HT1080 (cell line): ENCODE results near the gene S100A14. TPM values are rescaled to one million over a fixed set of nuclear protein-coding genes. Genes with fewer than 3 reads are reported as not detected.
A peak's percentile ranks its signal among the peaks of the same experiment; 100 is the strongest.

ENCODE experiments used
- DNase-seq: peaks from one replicate; pipeline ENCODE4 v3.0.0-alpha.2; 2015; ENCODE audit warnings: low read depth
- total RNA-seq: library from RNA; depleted of rRNA; stranded (reverse); fragments of >200 nt; shearing (Covaris generic); gene quantifications from 2 replicates; pipeline ENCODE4 v1.2.3, GENCODE V29; 2014

S100A14 gene
- total RNA-seq, 1 experiment from 2014 or later, result 0.88 TPM

DNA sequence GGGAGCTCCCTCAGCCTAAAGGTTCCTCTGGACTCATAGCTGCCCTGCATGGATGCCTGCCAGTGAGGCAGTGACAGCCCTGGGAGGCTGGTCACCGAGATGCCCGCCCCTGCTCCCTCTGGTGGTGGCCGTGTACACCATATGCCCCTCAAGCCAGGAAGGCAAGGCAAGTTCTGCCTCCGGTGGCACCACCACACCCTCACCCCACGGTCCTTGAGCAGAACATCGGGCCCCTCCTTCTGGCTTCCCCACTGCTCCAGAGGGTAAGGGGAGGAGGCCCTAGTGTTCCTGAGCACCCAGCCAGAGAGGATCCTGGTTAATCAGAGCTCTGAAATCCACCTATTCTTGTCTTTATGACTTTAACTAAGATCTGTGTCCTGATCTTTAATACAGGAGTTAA lies 1.5 kb upstream of the S100A14 start:
- DNase-seq, result peak; percentile 82

DNA sequence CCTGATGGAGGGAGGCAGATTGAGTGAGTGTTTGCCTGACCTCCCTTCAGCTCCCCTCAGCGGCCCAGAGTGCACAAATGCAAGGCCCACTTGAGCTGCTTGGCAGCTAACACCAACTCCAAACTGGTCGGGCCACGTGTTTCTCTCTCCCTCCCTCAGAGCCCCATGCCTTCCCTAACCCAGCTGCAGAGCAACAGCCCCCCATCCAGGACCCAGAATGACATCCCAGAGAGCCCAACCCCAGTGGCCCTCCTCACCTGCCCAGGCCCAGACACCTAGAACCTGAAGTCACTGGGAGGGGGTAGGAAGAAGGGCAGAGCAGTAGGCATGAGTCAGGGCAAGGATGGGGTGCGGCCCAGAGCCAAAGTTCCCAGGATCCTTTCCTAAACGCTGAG lies 789 bp upstream of the S100A14 start:
- DNase-seq, result no peak

DNA sequence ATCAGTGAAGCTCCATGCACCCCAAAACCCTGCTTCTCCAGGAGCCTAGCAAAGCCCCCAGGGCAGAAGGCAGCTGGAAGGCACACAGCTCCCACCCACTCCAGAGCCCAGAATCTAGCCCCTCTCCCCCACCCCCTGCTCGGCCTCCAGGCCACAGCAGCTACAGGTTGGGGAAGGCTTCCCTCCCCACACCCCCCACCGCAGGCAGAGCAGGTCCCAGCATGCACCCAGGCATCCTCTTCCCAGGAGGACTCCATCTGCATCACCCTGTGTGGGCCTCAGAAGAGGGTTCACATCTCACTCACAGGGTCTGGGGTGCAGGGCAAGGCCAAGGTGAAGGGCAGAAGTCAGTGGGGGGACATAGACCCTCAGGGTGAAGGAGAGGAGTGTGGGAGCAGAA lies 719 bp downstream of the S100A14 start:
- no peak for DNase-seq

DNA sequence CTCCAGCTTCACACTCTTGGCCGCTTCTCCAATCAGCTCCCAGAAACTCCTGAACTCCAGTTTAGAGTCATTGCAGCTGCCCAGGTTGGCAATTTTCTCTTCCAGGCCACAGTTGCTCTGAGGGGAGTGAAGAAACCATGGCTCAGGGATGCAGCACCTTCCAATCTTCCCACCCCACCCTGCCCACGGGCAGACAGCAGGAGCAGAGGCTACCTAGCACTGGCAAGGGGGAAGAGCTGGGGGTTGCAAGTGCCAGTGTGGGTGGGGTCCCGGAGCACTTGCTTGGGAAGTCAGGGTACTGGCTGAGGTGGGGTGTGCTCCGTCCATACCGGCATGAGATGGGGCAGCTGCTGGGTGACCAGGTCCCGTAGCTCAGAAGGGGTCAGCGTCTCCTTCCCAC lies 1.2 kb downstream of the S100A14 start:
- no peak for DNase-seq

DNA sequence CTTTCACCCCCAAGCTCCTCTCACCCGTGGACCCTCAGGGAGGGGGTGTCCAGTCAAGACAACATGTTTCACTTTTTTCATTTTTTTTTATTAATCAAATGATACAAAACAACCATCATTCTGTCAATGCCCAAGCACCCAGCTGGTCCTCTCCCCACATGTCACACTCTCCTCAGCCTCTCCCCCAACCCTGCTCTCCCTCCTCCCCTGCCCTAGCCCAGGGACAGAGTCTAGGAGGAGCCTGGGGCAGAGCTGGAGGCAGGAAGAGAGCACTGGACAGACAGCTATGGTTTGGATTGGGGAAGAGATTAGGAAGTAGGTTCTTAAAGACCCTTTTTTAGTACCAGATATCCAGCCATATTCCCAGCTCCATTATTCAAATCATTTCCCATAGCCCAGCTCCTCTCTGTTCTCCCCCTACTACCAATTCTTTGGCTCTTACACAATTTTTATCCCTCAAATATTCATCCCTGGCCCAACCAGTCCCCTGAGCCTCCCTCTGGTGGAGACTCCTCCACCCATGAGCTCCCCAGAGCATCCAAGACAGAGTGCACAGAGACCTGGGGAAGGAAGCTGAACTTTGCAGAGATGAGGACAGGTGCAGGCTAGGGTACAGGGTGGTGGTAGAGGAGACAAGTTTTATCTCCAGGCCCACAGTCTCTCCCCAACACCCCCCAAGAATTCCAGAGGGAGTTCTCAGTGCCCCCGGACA lies 1.8 kb downstream of the S100A14 start:
- no peak for DNase-seq

DNA sequence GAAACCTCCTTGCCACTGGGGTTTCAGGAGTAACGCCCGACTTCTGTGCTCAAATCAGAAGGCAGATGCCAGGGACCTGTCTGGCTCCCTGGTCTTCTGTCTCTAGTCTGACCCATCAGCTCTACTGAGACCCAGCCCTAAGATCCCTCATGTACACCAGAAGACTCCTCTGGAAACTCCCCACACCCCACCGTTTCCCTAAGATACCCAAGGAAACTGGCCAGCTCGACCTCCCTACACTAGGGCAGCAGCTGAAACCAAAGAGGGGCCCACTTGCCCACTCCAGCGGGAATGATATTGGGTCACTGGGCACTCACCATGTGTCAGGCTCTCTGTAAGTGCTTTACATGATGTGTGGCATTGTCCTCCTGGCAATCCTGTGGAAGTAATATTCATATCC lies 2.7 kb downstream of the S100A14 start:
- DNase-seq, result no peak

DNA sequence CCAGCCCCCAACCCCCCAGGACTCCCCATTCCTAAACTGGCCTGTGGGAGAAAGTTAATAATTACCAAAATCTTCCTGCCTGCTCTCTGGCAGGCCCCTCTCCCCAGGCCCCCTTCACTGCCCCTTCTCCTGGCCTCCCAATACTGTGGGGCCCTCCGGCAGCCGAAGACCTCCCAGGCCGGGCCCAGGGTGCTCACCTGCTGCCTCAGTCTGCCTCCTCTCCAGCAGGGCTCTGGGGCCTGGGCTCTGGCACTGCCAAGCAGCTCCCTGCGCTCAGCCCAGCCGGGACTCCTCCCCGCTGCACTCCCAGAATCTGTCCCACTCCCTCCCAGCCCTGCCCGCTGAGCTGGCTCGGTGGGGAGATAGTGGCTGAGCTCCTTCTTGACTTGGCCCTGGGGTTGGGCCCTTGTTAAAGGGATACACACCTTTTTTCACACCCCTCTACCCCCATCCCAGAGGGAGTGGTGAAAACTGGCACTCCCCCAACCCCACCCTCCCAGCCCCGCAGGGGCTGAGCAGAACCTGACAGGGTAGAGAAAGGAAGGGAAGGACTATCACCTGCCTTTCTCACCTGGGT lies 3.3 kb downstream of the S100A14 start, which contains the start of gene S100A16:
TSS of gene S100A16 (minus strand) at position 383 of the 577 bp plus-strand sequence. CDS start 4,986 bp downstream, outside the sequence.
- DNase-seq, result peak; percentile 78

DNA sequence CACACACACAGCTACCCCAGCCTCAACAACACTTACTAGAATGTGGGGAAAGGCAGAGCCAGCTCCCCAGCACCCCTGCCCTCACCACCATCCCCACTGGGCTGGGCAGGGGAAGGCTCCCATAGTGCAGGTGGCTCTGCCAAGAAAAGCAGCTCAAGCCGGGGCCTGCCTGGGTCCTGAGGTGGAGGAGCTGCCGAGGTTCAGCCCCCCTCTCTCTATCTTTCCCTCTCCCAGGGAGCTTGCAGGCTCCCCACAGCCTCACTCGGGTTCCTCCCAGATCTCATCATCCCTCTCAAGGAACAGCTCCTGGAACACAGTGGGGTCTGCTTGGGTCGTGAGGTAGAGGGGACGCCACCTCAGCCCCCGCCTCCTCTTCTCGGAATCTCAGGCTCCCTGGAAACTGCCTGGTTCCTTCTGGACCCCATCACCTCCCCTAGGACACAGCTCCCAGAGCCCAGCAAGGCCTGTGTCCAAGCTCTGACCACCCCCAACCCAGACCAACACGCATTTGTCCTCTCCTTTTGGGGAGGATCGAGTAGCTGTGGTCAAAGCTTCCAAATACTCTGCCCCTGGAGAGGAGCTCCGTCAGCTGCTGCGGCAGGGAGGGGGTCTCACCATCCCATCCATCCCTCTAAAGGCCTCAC lies 3.9 kb downstream of the S100A14 start:
- no peak for DNase-seq

DNA sequence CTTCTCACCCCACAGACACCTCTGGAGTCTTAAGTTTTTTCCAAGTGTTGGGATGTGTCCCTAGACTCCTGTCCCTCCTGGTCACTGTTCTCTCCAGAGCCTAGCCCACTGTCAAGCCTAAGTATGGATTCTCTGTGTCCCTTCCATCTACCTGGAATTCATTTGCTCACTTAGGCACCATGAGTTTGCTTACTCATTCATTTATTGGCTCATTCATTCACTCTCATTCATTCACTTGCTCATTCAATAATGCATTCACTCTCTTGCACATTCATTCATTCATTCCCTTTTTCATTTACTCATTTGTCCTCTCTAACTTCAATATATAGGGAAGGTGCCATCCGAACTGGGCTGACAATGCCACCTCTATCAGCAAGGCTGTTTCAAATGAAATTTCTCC lies 4.8 kb downstream of the S100A14 start:
- no peak for DNase-seq

DNA sequence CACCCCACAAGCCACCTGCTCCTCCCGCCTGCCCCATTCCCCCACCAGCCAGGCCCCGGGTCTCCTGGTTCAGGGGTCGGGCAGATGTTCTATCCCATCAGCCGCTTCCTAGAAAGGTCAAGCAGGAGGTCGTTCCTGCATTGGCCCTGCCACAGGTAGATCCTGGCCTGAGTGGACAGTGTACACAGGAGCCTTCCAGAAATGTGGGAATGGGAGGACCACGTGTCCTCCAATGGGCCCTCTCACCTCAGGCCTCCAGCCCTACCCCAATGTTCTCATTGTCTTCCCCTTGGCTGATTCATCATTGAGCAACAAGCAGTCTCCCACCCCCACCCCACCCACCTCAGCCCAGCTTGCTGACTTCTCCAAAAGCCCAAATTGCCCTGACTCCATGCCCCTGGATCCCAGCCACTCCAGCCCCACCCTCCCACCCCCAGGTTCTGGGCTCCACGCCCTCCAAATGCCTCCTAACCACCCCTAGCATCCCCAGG lies 5.3 kb downstream of the S100A14 start:
- DNase-seq, result peak; percentile 66

DNA sequence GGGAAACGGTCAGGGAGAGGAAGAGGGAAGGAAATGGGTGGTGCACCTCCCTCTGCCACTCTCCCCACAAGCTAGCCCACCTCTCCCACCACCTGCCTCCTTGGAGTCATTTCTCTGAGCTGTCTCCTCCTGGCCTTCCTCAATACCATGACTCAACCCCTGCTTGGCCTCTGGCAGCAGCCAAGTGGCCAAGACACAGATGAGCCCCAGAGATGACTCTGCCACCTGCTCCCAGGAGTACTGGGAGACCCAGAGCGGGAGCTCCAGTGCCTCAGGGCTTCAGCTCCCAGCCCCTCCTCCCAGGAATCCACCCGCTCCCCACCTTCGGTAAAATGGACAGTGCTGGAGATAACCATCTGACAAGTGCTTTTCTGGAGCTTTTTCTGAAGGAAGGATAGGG lies 5.8 kb downstream of the S100A14 start:
- DNase-seq, result peak; percentile 82

DNA sequence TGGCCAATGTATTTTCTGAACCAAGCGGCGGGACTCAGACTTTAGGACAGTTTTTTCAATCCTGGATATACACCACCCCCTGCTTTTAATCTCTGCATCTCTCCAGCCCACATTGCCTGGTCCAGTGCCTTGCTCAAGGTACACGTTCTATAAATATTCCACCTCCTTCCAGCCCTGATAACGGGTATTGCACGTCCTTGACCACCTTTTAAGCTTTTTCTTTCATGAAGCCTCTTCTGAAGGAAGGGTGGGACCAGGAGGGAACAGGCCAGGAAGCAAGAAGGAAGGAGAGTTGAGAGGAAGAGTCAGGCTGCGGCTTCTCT lies 6.6 kb downstream of the S100A14 start:
- no peak for DNase-seq

DNA sequence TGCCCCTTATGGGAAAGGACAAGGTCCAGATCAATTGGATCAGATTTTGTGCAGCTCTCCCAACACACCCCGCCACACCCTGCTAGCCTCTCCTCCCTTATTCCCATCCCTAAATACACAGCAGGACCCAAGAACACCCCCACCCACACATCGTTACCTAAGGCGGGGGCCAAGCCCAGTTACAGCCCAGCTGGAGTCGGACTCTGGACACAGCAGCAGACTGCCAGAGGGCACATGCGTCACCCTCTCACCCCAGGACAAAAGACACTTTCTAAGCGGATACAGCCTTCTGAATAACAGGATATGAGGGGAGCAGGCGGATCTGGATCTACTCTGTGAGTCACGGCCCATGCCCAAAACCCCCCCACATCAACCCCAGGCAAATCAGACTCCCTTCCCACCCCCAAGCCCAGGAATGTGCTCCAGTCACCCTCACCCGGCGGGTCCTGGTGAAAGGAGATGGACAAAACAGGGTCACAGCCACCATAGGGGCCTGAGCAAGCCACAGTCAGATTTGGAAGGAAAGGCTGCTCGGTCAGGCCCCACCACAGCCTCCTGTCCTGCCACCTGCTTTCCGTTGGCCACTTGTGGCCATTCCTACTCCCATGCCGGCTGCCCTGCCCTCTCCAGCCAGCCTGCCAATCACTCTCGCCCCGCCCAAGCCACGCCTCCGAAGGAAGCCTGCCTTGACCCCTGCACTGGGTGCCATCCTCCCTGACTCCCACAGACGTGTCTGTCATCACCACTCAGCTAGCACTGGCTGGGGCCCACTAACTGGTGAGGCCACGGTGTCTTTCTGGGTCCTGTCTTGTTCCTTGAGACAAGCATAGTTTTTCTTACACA lies 7.2 kb downstream of the S100A14 start:
- peak; percentile 97 for DNase-seq

DNA sequence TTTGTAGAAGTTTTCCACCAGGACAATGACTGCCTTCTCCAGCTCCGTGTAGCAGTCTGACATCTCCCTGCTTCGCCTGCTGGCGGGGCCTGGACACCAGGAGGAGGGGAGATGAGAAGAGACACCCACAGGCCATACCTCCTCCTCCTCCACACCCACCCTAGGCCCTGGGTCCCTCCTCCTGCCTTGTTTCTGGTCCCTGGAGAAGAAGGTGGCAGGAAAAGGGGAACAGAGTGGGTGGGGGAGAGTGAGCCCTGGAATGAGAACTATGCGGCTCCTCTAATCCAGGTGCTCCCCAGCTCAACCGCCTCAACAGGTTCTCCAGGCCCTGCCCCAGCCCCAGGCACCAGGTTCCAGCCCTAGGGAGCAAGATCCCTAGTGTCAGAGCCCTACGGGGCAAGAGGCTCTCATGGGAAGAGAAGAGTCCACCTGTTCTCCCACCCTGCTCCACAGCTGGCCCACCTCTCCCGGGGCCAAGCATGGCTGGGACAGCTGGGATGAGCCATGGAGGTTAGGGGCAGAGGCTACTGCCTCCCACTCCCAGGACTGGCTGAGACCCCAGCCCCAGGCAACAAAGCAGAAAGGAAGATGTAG lies 7.9 kb downstream of the S100A14 start:
- peak; percentile 56 for DNase-seq

DNA sequence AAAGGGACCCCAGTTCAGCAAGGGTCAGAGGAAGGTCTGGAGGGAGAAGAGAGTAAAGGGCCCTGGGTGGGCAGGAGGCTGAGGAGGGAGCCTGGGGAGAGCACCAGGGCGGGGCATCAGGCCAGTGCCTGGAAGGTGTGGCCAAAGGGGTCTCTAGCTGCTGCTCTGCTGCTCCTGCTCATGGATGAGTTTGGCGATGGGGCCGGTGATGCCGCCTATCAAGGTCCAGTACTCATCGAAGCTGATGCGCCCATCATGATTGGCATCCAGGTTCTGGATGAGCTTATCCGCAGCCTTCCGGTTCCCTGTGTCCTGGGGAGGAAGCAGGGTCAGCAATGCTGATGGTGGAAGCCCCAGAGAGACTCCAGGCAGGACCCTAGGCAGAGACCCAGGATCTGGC lies 8.7 kb downstream of the S100A14 start:
- no peak for DNase-seq

DNA sequence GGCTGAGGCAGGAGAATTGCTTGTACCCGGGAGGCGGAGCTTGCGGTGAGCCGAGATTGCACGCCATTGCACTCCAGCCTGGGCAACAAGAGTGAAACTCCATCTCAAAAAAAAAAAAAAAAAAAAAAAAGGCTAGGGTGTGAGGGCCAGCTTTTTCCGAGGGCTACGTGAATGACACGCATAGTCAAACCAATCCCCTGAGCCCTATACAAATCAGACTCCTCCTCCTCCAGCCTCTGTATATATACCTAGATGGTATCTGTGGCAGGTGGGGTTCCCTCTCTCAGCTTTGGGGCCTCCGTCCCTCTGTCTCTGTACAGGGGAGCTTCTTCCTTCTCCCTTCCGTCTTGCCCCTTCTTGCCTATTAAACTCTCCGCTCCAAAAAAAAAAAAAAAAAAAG lies 9.9 kb downstream of the S100A14 start:
- DNase-seq, result no peak

DNA sequence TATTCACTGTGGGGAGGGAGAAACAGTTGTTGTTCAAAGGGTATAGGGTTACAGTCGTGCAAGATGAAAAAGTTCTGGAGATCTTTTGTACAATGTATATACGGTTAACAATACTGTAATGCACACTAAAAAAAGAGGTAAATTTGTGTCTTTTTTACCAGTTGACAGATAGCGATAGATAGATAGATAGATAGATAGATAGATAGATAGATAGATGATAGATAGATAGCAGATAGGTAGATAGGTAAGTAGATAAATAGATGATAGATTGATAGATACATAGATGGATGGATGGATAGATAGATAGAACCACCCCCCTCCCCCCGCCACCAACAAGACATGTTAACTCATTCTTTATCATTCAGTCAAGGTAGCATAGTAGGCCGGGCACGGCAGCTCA lies 13.4 kb downstream of the S100A14 start:
- no peak for DNase-seq

DNA sequence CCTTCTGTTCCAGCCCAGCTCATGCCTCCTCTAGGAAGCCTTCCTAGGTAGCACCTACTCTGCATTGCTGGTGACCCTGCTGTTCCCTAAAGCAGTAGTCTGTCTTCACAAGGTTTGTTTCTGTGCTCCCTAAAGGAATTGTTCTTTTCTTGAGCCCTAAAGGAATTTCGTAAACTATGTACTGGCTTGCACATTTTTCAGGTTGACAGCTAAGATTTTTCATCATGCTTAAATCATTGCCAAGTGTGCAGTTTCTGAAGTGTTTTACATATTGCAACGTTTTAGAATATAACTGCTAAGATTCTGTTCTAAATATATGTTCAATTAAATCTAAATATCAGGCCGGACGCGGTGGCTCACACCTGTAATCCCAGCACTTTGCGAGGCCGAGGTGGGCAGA lies 16.3 kb downstream of the S100A14 start:
- no peak for DNase-seq

DNA sequence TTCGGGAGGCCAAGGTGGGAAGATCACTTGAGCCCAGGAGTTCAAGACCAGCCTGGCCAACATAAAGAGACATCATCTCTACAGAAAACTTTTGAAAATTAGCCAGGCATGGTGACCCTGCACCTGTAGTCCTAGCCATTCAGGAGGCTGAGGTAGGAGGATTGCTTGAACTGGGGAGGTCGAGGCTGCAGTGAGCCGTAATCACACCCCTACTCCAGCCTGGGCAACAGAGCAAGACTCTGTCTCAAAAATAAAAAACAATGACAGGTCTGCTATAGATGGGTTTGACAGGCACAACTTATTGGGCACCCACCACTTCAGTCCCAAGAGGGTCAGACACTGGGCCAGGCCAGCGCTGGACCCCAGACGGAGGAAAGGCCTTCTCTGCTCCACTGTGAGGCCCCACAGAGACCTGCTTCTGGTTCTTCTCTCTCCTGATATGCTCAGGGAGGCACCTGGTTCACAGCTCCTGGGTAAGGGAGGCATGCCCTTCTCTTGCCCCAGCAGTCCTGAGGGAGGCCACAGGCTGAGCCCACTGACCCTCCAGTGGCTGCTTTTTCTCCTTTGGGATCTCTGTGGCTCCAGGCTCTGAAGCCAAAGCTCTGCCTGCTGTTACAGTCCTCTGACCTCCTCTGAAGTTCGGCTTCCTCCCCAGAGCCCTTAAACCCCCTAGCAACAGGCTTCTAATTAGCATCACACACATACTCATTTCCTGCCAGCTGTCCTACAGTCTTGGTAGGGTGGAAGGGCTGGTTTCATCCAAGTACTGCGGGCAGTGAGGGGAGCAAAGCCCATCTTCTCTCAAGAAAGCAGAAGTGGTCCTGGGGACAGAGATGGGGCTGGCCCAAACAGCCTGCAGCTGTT lies 17.6 kb downstream of the S100A14 start:
- DNase-seq, result peak; percentile 82

DNA sequence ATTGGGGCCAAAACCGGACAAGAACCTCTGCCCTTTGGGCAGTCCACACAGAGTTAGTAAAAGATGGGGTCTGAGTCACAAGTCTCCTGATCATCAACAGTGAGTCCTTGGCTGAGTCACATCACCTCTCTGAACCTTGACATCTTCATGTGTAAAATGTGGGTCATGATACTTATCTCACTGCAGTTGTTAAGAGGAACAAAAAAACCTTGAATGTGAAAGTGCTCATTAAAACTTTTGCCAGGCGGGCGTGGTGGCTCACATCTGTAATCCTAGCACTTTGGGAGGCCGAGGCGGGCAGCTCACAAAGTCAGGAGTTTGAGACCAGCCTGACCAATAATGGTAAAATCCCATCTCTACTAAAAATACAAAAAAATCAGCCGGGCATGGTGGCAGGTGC lies 18.9 kb downstream of the S100A14 start:
- DNase-seq, result peak; percentile 70
